MM.1S (cell line): ENCODE results near the gene ALDH1A3.

Source experiments
- EZH2 ChIP-seq: fragments of 300-600 bp; sonication (generic); optimal IDR thresholded peaks from 2 replicates; pipeline ENCODE3; 2017; ENCODE audit warnings: low read depth, mild to moderate bottlenecking, antibody characterized with exemption, low read length, mixed read lengths
- EZH2phosphoT487 ChIP-seq: fragments of 300-600 bp; sonication (generic); IDR thresholded peaks from 2 replicates; pipeline ENCODE4 v1.6.1; 2018; ENCODE audit warnings: antibody characterized with exemption, low read length
- TF ChIP-seq, protein P1 (sequence below): fragments of 300-600 bp; sonication (generic); IDR thresholded peaks from 2 replicates; pipeline ENCODE4 v1.5.1; 2016; ENCODE audit warnings: antibody characterized with exemption, low read length, mixed read lengths

DNA sequence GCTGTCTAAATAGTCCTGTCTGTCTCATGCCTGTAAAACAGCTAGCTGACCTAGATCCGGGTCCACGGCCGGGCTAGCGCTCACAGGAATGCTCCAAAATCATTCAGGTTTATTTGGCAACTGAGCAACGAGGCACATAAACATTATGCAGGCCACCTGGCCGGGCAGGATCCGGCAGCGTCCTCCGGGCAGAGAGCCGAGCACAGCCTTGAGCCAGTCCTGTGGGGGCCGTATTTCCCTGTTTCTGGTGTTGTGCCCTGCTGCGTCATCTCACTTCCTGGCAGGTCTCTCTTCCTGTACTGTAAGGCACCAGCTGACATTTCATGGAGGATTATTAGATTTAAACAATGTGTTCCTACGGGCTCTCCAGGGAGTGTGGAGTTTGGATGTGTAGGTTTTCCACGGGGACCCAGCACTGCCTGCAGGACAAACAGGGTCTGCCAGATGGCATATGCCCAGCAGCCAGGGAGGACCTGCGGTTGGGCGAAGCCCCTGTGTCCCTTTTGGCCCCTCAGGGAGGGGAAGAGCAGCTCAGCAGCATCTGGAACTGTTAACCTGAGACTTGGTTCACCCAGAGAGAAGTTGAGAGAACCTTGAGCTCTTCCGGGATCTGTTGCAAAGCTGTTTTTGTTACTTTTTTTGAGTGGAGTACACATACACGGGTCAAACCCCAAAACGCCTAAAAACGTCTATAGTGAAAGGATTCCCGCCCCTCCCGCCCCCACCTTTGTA, 23.0 kb downstream of the ALDH1A3 start:
- no peak for TF ChIP-seq EZH2
- TF ChIP-seq, protein P1, sequence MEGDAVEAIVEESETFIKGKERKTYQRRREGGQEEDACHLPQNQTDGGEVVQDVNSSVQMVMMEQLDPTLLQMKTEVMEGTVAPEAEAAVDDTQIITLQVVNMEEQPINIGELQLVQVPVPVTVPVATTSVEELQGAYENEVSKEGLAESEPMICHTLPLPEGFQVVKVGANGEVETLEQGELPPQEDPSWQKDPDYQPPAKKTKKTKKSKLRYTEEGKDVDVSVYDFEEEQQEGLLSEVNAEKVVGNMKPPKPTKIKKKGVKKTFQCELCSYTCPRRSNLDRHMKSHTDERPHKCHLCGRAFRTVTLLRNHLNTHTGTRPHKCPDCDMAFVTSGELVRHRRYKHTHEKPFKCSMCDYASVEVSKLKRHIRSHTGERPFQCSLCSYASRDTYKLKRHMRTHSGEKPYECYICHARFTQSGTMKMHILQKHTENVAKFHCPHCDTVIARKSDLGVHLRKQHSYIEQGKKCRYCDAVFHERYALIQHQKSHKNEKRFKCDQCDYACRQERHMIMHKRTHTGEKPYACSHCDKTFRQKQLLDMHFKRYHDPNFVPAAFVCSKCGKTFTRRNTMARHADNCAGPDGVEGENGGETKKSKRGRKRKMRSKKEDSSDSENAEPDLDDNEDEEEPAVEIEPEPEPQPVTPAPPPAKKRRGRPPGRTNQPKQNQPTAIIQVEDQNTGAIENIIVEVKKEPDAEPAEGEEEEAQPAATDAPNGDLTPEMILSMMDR = no peak
- no peak for TF ChIP-seq EZH2phosphoT487
